GM10847 (cell line): Measurements from ENCODE around the gene SUPT16H.

Experiments used
- POLR2A ChIP-seq: IDR thresholded peaks from 2 replicates; pipeline ENCODE4 v1.6.1; 2011; ENCODE audit not compliant: insufficient read length; ENCODE audit errors: extremely low read depth

Gene SUPT16H

DNA sequence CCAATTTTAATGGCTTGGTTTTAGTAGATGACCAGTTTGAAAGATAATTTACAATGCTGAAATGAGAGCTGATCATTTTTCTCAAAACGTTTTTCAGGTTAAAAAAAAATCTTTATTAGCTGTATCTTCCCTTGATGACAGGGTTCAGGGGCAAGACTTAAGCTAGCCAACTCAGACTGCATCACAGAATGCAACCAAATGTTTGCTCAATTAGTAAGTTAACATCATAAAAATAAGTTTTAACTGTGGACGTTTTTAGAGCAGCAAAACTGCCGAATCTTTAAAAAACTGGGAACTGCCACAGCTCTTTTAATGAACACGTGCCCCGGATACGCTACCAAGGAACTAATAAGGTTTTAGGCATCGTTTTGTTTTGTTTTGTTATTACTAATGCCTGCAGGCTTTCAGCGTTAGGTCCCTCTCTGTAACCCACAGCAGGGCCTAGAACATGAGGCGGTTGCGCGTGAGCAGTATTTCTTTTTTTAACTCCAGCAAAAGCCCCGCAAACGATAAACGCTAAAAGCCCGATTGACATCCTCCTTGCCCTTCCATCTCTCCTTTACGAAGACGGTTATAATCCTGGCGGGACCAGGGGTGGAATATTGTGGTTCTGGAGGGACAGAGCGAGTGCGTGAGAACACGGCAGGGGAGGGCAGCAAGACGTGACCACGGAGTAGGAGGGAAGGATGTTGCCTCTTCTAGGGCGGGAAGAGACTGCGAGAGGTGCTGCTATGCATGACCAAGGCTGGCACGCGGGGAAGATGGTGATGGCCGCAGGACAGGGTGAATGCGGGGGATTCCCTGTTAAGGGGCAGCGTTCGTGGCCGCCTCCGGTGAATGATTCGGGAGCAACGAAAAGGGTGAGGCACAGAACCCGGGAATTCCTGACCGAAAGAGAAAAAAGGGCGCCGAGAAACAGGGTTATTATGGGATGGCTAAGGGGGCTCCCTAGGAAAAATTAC is 652 bp downstream of the SUPT16H start:
- TF ChIP-seq POLR2A: no peak

DNA sequence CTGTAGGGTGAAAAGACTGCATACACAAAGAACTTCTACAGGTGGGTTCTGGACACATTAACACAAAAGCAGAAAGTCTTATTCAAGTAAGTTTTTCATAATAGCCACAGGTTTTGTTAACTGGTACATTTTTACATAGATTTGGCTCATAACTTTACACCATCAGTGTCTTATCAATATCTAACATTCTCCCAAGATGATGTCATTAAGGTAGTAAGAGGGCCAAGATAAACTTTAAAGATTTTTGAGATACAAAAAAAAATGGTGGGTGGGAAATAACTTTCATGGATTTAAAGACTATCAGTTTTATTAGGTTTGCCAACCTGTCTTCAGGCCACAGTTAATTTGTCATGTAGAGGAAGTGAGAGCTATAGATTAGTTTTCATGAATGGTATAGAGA is 1.7 kb downstream of the SUPT16H start:
- TF ChIP-seq POLR2A: no peak

GRCh38 chr14:21379338-21379737 is 4.5 kb downstream of the SUPT16H start:
- TF ChIP-seq POLR2A: no peak

- TF ChIP-seq POLR2A: no peak
Observed at GRCh38 chr14:21373980-21374379, 9.8 kb downstream of the SUPT16H start.

GRCh38 chr14:21369949-21370679 is 13.7 kb downstream of the SUPT16H start:
- no peak for TF ChIP-seq POLR2A

DNA sequence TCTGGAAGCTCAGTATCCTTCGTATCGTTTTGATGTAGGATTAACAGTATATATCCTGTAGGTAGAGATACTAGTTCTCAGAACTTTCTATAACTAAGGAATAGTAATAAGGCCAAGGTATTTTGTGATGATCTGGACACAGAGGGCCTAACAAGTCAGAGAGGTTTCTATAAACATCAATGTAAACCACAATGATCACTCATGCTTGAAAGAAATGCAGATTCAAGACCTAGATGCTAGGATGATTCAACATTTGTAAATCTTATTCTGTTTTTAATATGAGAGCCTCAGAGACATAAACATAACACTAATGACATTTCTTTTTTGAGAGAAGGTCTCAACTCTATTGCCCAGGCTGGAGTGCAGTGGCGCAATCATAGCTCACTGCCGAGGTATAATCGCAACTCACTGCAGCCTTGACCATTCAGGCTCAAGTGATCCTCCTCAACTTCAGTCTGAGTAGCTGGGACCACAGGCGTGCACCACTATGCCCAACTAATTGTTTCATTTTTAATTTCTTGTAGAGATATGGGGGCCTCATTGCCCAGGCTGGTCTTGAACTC is 16.2 kb downstream of the SUPT16H start:
- no peak for TF ChIP-seq POLR2A

- TF ChIP-seq POLR2A: no peak
Observed at GRCh38 chr14:21356511-21356910, 27.3 kb downstream of the SUPT16H start.

DNA sequence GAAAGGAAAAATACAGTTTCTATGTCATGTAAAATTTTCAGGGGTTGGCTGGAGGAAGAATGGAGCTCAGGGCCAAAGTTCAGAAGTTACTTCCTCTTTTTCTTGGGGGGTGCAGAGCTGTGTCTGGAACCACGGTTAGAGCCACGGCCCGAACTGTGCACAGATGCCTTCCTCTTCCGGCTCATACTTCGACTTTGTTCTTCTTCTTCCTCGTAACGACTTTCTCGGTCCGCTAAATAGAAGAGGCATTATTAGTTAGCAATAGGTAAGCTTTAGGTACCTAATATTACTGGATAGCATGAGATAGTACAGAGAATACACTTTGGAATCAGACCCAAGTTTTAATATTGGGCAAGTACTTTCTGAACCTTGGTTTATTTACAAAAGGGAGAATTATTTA is 31.2 kb downstream of the SUPT16H start:
- no peak for TF ChIP-seq POLR2A

DNA sequence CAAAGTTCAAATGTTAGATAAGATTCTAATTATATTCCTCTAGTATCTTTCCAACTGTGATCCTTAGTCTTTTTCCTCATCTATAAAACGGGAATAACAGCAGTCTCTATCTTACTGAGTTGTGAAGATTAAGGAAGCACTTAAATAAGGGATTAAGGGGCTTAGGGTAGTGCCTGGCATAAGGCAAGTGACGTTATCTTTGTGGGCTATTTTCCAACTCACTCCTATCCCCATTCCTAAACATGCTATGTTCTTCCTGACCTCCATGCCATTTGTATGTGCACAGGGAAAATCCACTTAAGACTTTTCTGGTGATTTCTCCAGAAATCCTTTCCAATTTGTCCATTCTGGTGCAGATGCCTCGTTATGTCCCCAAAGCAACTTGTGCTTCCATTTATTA is 33.3 kb downstream of the SUPT16H start:
- no peak for TF ChIP-seq POLR2A

DNA sequence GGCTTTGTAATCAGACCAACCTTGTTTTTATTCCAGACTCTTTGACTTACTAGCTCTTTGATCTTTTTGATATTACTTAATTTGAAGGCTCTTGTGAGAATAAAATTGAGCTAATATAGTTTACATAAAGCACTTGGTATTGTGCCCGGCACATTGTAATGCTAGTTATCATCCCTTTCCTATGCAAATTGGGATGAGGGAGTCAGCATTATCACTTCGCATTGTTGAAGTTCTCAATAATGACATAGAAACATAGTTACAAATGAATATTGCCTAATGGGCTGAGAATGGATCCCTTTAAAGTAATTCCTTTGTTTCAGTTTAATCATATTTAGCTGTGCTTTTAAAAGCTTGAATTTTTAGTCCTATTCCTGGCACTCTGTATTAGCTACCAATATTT is 36.6 kb downstream of the SUPT16H start:
- no peak for TF ChIP-seq POLR2A

- TF ChIP-seq POLR2A: no peak
Observed at GRCh38 chr14:21346532-21347135, 37.2 kb downstream of the SUPT16H start.

DNA sequence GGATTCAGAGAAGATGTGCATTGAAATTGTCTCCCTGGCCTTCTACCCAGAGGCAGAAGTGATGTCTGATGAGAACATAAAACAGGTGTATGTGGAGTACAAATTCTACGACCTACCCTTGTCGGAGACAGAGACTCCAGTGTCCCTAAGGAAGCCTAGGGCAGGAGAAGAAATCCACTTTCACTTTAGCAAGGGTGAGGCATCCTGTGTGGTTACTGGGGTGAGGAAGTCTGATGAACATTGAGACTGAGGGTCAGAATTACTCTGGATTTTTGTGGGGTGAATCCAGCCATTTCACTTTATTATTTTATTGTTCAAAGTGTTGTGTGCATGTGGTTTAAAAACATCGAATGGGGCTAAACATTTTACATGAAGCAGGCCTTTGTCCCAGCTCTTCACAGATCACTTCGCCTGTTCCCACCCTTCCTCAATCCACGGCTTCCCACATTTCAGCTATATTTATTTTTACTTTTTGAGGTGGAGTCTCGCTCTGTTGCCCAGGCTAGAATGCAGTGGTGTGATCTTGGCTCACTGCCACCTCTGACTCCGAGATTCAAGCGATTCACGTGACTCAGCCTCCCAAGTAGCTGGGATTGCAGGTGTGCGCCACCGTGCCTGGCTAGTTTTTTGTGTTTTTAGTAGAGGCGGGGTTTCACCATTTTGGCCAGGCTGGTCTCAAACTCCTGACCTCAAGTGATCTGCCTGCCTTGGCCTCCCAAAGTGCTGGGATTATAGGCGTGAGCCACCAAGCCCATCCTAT is 40.6 kb downstream of the SUPT16H start:
- TF ChIP-seq POLR2A: no peak

DNA sequence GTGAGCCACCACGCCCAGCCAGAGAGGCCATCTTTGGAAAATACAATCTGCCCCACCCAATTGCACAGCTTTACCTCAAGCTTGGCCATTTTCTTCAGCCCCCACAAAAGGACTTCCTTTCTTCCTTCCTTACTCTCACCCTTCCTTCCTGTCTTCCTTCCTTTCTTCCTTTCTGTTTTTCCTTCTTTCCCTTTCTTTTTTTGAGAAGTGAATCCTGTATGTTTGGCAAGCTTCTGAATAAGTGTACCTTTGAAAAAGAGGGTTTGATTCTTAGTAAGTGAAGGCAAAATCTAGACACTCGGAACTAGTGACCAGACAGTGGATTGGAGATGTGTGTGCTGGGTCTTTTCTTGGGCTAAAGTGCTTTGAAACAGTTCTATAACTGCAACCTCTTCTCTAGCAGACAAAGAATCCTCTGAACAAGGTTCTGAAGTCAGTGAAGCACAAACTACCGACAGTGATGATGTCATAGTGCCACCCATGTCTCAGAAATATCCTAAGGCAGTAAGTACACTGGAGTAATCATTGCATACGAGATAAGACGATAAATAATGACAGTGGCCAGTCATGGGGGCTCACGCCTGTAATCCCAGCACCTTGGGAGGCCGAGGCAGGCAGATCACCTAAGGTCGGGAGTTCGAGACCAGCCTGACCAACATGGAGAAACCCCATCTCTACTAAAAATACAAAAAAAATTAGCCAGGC is 49.5 kb downstream of the SUPT16H start:
- TF ChIP-seq POLR2A: no peak

DNA sequence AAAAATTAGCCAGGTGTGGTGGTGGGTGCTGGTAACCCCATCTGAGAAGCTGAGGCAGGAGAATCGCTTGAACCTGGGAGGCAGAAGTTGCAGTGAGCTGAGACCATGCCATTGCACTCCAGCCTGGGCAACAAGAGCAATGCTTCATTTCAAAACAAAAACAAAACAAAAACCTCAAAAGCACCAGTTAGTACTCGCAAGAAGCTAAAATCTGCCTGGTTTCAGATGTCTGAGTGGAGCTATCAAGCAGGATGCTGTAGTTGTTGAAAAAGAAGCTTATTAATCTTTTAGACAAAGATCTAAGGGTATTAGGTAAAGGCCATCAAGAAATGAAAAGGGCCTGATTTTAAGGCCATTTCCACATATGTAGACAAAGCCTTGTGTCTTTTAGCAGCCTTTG is 50.9 kb downstream of the SUPT16H start:
- no peak for TF ChIP-seq POLR2A

GRCh38 chr14:21326972-21327371 is 56.8 kb downstream of the SUPT16H start:
- no peak for TF ChIP-seq POLR2A

GRCh38 chr14:21322716-21323115 is 61.1 kb downstream of the SUPT16H start:
- no peak for TF ChIP-seq POLR2A
